Upper lobe of left lung (tissue), 4 donors: ENCODE results near the gene NFKB1.

Experiments used
- EP300 ChIP-seq, 4 donors: sonication (generic); formaldehyde crosslinking; IDR thresholded peaks; one replicate each; pipeline ENCODE4 v1.5.1; 2017; ENCODE audit warnings: antibody characterized with exemption in 4 of 4, control low read depth in 2 of 4
- POLR2A ChIP-seq, 4 donors: fragments of 450-650 bp; IDR thresholded peaks; one replicate each; pipeline ENCODE4 v1.5.1; 2016 to 2017; ENCODE audit warnings: antibody characterized with exemption in 4 of 4, mild to moderate bottlenecking in 2 of 4
- POLR2AphosphoS5 ChIP-seq, 2 donors: sonication (generic); formaldehyde crosslinking; IDR thresholded peaks; one replicate each; pipeline ENCODE4 v1.5.1; 2017; ENCODE audit warnings: antibody characterized with exemption in 2 of 2
- TF ChIP-seq, protein P1 (sequence below), 6 experiments: fragments of 450-650 bp in 4 of 6; fragments of 200-600 bp in 2 of 6; sonication (generic) in 2 of 6; IDR thresholded peaks; one replicate each; pipeline ENCODE4 v1.5.1; 2016 to 2019; ENCODE audit warnings: antibody characterized with exemption in 6 of 6

DNA sequence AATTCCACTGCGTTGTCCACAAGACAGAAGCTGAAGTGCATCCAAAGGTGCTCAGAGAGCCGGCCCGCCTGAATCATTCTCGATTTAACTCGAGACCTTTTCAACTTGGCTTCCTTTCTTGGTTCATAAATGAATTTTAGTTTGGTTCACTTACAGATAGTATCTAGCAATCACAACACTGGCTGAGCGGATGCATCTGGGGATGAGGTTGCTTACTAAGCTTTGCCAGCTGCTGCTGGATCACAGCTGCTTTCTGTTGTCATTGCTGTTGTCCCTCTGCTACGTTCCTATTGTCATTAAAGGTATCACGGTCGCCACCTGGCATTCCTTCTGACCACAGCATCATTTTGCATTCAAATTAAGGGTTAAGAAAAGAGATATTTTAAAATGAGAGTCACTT is 115.5 kb downstream of the NFKB1 start:
- TF ChIP-seq POLR2A (IDR thresholded peaks at IDR 0.05) (no peak), POLR2AphosphoS5 (IDR thresholded peaks at IDR 0.05) (peak in 1 of 2 donors; percentile 37), EP300 (IDR thresholded peaks at IDR 0.05) (no peak)
- TF ChIP-seq, protein P1, sequence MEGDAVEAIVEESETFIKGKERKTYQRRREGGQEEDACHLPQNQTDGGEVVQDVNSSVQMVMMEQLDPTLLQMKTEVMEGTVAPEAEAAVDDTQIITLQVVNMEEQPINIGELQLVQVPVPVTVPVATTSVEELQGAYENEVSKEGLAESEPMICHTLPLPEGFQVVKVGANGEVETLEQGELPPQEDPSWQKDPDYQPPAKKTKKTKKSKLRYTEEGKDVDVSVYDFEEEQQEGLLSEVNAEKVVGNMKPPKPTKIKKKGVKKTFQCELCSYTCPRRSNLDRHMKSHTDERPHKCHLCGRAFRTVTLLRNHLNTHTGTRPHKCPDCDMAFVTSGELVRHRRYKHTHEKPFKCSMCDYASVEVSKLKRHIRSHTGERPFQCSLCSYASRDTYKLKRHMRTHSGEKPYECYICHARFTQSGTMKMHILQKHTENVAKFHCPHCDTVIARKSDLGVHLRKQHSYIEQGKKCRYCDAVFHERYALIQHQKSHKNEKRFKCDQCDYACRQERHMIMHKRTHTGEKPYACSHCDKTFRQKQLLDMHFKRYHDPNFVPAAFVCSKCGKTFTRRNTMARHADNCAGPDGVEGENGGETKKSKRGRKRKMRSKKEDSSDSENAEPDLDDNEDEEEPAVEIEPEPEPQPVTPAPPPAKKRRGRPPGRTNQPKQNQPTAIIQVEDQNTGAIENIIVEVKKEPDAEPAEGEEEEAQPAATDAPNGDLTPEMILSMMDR (IDR thresholded peaks at IDR 0.05) = no peak
